GM23338 (cell line): ENCODE results near the gene CHN1.

Experiments
- JUNB ChIP-seq: IDR thresholded peaks from one replicate; pipeline ENCODE4 v1.6.1; 2016; ENCODE audit warnings: antibody characterized with exemption; ENCODE audit not compliant: unreplicated experiment
- POLR2AphosphoS5 ChIP-seq: IDR thresholded peaks from 2 replicates; pipeline ENCODE4 v1.6.1; 2016; ENCODE audit warnings: antibody characterized with exemption, low read depth
- TF ChIP-seq, protein P1 (sequence below), 2 experiments: fragments of 200-600 bp in 1 of 2; sonication (generic) in 1 of 2; conservative IDR thresholded peaks; 2 replicates each; pipeline versions ENCODE4 v1.5.1 to v1.6.1; 2016 to 2017; ENCODE audit warnings: antibody characterized with exemption in 2 of 2, low read depth in 2 of 2, mild to moderate bottlenecking in 2 of 2, moderate library complexity in 1 of 2

DNA sequence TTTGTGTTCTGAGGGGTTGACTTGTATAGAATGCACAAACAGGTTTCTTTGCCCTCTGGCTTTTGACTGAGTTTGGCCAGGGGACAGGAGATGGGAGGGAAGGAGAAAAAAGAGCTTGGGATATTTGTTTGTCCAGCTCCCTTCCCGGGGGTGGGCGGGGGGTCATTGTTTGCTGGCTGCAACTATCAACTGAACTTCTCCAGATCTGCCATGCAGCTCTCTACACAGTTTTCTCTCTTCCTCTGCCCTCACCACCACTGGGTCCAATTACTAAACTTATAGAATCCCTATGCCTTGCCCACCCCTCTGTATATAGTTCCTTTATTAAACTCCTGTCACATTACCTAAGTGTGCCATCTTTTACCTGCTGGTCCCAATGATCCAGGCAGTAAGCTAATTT, 32.8 kb upstream of the CHN1 start:
- TF ChIP-seq, protein P1, sequence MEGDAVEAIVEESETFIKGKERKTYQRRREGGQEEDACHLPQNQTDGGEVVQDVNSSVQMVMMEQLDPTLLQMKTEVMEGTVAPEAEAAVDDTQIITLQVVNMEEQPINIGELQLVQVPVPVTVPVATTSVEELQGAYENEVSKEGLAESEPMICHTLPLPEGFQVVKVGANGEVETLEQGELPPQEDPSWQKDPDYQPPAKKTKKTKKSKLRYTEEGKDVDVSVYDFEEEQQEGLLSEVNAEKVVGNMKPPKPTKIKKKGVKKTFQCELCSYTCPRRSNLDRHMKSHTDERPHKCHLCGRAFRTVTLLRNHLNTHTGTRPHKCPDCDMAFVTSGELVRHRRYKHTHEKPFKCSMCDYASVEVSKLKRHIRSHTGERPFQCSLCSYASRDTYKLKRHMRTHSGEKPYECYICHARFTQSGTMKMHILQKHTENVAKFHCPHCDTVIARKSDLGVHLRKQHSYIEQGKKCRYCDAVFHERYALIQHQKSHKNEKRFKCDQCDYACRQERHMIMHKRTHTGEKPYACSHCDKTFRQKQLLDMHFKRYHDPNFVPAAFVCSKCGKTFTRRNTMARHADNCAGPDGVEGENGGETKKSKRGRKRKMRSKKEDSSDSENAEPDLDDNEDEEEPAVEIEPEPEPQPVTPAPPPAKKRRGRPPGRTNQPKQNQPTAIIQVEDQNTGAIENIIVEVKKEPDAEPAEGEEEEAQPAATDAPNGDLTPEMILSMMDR (conservative IDR thresholded peaks at IDR 0.05; ENCODE audit: low read depth in 2 of 2), result no peak
- no peak for TF ChIP-seq POLR2AphosphoS5
- TF ChIP-seq JUNB, result no peak
